ENCODE measurements around the gene NOL3.
A peak's percentile ranks its signal among the peaks of the same experiment; 100 is the strongest.
"Not testable (repeated sequence)": the region's sequence is repeated elsewhere in the genome, so short reads cannot be mapped to it uniquely, and the experiment has no call there.

The NOL3 gene

DNA sequence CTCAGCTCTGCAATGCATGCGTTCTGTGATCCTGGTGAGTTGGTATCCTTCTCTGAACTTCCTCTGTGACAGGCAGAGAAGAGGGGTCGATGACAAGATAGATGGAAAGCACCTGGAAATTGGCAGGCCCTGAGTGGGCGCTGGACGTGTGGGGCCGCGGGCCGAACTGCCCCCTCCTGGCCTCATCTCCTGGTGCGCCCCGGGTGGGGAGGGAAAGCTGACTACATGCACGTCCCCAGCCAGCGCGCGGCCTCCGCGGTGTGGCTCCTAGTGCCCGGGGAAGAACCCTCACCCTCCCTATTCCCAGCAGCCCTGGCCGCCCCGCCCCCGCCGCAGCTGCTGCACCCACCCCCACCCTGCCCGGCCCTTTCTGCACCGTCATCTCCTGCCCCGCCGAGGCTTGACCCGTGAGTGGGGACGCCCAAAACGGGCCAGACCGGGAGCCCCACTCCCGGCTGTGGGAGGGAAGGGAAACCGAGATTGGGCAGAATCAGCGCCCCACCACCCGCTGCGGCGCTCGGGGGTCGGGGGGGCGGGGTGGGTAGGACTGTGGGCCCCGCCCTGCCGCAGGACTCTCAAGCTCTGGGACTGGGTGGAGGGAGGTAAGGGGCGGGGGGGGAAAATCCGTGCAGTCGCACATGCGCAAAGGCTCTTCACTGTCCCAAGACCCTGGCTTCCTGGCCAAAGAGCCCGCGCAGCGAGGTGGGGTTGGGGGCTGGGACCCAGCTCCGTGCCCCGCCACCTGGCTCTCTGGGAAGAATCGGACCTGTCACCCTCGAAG, at the start of gene NOL3:
Gene NOL3 (plus strand): TSS at position 371 of the 781 bp plus-strand sequence.
- no peak for DNase-seq (ENCODE audit: low read depth in 2 of 2, low spot score in 1 of 2)

DNA sequence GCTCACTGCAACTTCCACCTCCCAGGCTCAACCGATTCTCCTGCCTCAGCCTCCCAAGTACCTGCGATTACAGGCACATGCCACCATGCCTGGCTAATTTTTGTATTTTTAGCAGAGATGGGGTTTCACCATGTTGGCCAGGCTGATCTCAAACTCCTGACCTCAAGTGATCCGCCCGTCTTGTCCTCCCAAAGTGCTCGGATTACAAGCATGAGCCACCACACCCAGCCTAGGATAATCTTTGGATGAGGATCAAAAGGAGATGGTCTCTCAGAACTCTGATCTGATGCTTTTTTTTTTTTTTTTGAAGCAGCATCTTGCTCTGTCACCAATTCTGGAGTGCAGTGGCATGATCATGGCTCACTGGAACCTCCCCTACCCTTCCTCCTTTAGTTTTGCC, 47.5 kb upstream of the NOL3 start:
- DNase-seq (ENCODE audit: low read depth in 2 of 2, low spot score in 1 of 2), result not testable (repeated sequence)

- DNase-seq (ENCODE audit: low read depth in 2 of 2, low spot score in 1 of 2), result no peak
These were observed 41.9 kb upstream of the NOL3 start for GRCh38 chr16:67128417-67128816.

GRCh38 chr16:67128887-67129286, 41.5 kb upstream of the NOL3 start:
- DNase-seq (ENCODE audit: low read depth in 2 of 2, low spot score in 1 of 2), result no peak

GRCh38 chr16:67129422-67129821, 40.9 kb upstream of the NOL3 start:
- DNase-seq (ENCODE audit: low read depth in 2 of 2, low spot score in 1 of 2), result no peak

- DNase-seq (ENCODE audit: low read depth in 2 of 2, low spot score in 1 of 2), result no peak
These were observed 32.7 kb upstream of the NOL3 start for GRCh38 chr16:67137605-67138004.

DNA sequence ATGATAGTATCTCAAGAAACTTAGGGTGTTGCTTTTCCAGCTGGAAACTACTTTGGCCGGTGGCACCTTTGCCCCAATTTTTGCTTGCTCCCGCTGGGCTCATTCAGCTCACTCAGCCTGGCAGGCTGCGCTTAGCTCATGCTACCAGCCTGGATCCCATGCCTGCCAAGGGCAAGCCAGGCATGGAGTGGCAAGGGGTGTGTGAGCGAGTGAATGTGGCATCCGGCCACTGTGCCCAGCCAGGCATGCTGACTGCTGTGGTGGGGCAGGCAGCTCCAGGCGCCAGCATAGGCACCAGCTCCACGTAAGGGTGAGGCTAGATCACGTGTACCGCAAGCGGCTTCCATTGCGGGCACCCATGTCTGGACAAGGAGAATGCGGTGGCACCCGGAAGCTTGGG, 28.9 kb upstream of the NOL3 start:
- DNase-seq (ENCODE audit: low read depth in 2 of 2, low spot score in 1 of 2), result no peak

GRCh38 chr16:67142342-67142741, 28.0 kb upstream of the NOL3 start:
- DNase-seq (ENCODE audit: low read depth in 2 of 2, low spot score in 1 of 2), result no peak

DNA sequence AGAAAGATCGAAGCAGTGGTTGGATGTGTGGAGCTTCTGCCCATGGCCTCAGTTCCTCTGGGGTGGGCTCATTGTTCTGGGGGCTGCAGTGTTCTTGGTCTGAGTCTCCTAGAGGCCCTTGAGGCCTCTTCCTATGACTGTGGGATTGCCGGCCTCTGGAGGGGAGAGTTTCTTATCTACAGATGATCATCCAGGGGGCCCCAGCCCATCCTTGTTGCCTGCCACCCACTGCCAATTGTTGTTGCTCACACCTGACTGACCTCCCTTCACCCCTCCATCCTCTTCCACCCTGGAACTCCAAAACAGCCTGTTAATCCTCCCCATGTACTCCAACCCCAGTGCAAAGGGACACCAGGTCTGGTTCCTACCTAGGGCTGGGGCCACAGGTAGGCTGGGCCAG, 25.4 kb upstream of the NOL3 start:
- no peak for DNase-seq (ENCODE audit: low read depth in 2 of 2, low spot score in 1 of 2)

DNA sequence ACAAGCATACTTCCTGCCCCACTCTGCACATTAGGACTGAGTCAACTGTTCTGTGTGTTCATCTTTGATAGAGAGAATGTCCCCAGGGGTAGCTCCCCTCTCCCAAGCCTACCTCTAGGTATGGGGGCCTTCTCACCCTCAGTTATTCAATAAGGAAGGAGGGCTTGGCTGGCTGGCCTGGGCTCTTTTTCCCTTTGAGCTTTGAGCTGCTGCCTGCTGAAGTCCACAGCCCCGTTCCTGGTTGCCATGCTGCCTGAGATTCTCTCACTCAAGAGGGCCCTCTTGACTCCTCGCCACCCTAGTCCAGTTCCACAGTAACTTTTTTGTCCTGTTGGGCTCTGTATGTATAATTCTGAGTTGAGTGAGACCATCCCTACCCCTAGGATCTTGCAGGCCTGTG, 24.6 kb upstream of the NOL3 start:
- DNase-seq (ENCODE audit: low read depth in 2 of 2, low spot score in 1 of 2), result no peak

- no peak for DNase-seq (ENCODE audit: low read depth in 2 of 2, low spot score in 1 of 2)
These were observed 23.6 kb upstream of the NOL3 start for GRCh38 chr16:67146523-67147357.

DNA sequence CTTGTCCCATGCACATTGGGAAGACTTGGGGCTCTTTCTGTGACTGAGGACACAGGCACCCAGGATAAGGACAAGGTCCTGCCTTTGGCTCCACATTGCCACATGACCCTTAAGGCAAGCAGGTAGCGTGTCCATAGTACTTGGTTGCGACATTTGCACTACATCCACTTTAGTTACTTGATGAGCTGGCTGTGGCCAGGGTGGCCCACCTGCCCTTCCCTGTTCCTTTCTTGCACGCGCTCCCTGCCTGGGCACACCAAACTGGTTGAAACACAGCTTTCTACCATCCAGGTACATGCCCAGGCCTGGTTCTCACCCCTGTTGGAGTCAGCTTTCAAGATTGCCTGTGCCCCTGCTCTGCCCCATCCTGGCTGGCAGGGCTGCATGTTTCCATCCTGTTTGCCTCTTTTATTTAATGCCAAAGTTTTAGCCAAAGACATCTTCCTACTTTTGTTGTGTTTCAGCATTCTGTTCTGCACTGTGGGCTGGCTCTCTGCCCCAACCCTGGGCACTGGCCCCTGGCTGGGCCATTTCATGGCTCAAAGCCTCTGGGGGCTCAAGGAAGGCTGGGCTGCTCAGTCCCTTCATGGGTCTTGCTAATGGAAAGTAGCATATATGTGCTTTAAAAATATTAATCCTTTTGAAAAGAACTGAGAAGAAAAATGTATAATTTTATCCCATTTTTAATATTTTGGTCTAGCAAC, 22.7 kb upstream of the NOL3 start:
- DNase-seq (ENCODE audit: low read depth in 2 of 2, low spot score in 1 of 2), result no peak

DNA sequence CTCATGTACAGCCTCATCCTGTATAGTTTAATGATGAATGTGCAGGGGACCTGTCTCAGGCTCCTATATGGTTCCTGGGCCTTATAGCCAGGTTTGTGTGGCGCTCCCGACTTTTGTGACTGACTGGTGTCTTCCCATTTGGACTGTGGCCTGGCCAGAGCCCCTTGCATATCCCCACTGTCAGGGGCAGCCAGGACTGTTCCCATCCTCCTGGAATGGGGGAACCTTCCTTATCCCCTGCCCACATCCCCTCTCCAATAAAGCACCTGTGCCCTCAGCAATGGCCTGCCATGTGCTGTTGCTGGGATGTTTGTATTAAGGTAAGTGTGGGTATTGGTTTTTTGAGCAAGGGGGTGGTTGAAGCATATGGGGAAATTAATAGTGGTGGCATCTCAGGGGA, 22.1 kb upstream of the NOL3 start:
- no peak for DNase-seq (ENCODE audit: low read depth in 2 of 2, low spot score in 1 of 2)

- DNase-seq (ENCODE audit: low read depth in 2 of 2, low spot score in 1 of 2), result no peak
These were observed 21.6 kb upstream of the NOL3 start for GRCh38 chr16:67148656-67149275.

GRCh38 chr16:67149276-67150046, 20.9 kb upstream of the NOL3 start:
- DNase-seq (ENCODE audit: low read depth in 2 of 2, low spot score in 1 of 2), result no peak

- peak in 1 of 2 donors; percentile 40 for DNase-seq (ENCODE audit: low read depth in 2 of 2, low spot score in 1 of 2)
These were observed 20.1 kb upstream of the NOL3 start for GRCh38 chr16:67150047-67150832.

- DNase-seq (ENCODE audit: low read depth in 2 of 2, low spot score in 1 of 2), result no peak
These were observed 19.4 kb upstream of the NOL3 start, which contains the start of gene B3GNT9 for GRCh38 chr16:67150833-67151396. Gene B3GNT9, minus strand, starts transcription at chr16:67150998. Its CDS starts 513 bp downstream, at chr16:67150485.

GRCh38 chr16:67151431-67152097, 18.8 kb upstream of the NOL3 start:
- no peak for DNase-seq (ENCODE audit: low read depth in 2 of 2, low spot score in 1 of 2)

Data from stimulated activated CD8-positive, alpha-beta memory T cell treated with anti-CD3 and anti-CD28 coated beads, Interleukin-4, amount 100 ng/mL, for 4 hours (primary cell).